Cardiac fibroblast (primary cell): ENCODE results near the gene HOXD8.

Experiments
- DNase-seq, 2 donors: peaks; one replicate each; pipeline versions ENCODE4 v3.0.0 to v3.0.0-alpha.2; 2010; ENCODE audit warnings: low read depth in 2 of 2
- H3K4me3 ChIP-seq, 2 donors: replicated peaks in 1 of 2; 1 replicate in 1 of 2; 2 replicates in 1 of 2; pipeline ENCODE4 v1.5.1; 2011; ENCODE audit warnings: low read depth in 2 of 2, low read length in 2 of 2, mild to moderate bottlenecking in 2 of 2, moderate library complexity in 1 of 2
- TF ChIP-seq, protein P1 (sequence below): IDR thresholded peaks from one replicate; pipeline ENCODE4 v1.5.1; 2011; ENCODE audit warnings: low read depth, mild to moderate bottlenecking, low read length, inconsistent platforms

The HOXD8 gene

DNA sequence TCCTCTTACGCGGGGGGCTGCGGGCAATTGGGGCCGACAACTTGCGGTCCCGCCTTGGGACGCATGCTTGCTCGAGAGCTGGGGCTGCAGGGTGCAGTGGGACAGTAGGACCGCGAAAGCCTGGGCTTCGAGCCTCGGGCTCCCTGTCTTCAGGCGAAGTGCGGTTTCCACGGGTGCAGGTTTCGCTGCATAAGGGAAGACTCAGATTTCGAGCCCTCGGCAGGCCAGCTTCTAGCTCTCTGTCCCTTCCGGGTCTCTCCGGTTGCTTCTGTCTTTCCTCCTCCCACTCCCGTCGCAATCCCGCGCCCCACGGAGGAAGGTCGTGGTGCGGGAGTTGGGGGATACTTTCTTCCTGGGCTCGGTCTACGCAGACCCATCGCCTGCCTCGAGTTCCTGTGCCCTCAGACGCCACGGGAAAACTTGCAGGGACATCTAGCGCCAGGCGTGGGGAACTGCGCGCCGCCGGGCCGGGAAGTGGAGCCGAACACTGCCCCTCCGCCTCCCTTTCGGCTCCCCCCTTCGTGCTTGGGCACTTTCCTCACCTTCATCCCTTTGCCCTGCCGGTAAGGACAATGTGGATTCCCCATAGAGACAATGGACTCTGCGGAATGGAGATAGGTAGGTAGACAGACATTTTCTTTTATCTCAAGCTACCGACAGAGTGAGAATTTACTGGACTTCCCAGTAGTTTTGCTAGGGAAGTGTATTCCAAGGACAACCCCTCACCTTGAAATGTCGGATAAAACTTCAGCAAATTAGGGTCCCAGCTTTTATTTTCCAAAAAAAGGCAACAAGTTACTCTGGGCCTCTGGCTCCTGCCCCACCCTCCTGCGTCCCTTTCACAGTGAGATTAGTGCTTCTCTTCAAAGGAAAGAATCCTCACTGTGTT lies 41.2 kb upstream of the HOXD8 start:
- H3K4me3 ChIP-seq = peak overlapping the region in 1 of 2 donors; percentile 13
- DNase-seq = peak; percentile 46
- TF ChIP-seq, protein P1, sequence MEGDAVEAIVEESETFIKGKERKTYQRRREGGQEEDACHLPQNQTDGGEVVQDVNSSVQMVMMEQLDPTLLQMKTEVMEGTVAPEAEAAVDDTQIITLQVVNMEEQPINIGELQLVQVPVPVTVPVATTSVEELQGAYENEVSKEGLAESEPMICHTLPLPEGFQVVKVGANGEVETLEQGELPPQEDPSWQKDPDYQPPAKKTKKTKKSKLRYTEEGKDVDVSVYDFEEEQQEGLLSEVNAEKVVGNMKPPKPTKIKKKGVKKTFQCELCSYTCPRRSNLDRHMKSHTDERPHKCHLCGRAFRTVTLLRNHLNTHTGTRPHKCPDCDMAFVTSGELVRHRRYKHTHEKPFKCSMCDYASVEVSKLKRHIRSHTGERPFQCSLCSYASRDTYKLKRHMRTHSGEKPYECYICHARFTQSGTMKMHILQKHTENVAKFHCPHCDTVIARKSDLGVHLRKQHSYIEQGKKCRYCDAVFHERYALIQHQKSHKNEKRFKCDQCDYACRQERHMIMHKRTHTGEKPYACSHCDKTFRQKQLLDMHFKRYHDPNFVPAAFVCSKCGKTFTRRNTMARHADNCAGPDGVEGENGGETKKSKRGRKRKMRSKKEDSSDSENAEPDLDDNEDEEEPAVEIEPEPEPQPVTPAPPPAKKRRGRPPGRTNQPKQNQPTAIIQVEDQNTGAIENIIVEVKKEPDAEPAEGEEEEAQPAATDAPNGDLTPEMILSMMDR = peak; percentile 78

- H3K4me3 ChIP-seq = no peak overlapping the region
- no peak for DNase-seq
- TF ChIP-seq, protein P1 = no peak
Measured at GRCh38 chr2:176088937-176089842, 40.3 kb upstream of the HOXD8 start.

DNA sequence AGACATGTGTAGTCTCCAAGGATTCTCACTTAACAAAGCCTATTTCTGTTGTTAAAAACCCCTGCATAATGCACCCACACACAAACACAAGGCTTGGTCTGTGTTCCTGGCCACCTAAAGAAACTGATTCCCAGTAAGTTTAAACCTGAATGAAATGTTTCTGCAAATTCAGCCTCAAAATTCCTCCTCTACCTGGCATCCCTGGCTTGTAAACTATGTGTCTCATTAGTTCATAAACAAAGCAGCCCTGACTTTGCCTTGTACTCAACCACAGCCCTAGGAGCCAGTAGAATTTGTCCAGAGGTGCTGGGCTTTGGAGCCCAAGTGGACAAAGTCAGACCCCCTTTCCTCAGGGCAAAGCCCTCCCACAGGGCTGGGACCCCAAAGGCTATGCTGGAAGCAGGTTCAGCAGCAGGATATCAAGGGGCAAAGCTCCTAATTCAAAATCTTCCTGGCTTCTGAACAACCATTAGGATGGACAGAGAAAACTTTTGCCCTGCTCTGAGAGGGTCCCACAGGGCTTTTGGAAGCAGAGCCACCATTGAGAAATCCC lies 39.6 kb upstream of the HOXD8 start:
- TF ChIP-seq, protein P1 = no peak
- no peak for DNase-seq
- no peak overlapping the region for H3K4me3 ChIP-seq

GRCh38 chr2:176090862-176091261 lies 38.6 kb upstream of the HOXD8 start:
- TF ChIP-seq, protein P1 = no peak
- no peak for DNase-seq
- H3K4me3 ChIP-seq = no peak overlapping the region

DNA sequence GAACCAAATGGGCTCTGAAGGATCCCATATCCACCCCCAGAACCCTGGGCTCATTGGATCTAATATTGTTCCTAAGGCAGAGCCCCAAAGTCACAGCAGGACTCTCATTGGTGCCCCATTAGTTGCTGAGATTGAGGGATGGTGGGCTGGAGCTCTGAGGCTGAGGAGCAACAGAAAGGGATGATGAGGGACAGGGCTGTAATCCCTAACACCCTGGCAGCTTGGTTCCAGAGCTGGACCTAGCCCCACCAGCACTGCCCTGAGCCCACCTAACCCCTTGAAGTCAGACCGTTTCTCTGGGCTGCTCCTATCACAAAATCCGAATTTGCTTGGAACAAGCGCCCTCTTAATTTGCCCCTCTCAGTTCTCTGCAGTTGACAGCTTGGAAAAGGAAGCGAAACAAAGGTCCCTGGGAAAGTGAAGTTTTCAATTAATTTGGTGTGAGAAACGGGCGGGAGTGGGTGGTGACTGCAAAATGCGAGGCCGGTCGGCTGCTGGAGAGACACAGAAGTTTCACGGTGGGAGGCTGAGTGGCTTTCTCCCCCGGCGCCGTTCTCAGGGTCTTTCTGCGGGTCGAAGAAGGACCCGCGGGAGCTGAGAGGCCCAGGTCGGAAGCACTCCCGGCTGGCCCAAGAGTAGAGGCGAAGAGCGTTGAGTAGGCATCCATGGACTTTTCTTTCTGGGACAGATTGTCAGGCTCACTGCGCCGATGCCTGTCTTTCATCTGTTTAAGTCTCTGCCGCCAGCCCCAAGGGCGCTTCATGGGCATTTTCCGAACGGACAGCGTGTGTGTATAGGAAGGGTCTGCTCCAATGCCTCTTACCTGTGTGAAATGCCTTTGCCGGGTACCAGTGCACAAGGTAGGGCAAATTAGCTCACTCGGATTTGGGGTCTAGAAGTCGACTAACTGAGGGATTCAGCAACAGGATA lies 37.9 kb upstream of the HOXD8 start:
- H3K4me3 ChIP-seq = no peak overlapping the region
- TF ChIP-seq, protein P1 = no peak
- DNase-seq = no peak
